NCI-H510A (cell line): ENCODE results near the gene TBC1D14.

Experiments
- DNase-seq: peaks from one replicate; lab custom pipeline; 2025; lab: John Stamatoyannopoulos, UW

The TBC1D14 gene

GRCh38 chr4:7044137-7044930 lies 134.7 kb downstream of the TBC1D14 start:
- no peak for DNase-seq

DNA sequence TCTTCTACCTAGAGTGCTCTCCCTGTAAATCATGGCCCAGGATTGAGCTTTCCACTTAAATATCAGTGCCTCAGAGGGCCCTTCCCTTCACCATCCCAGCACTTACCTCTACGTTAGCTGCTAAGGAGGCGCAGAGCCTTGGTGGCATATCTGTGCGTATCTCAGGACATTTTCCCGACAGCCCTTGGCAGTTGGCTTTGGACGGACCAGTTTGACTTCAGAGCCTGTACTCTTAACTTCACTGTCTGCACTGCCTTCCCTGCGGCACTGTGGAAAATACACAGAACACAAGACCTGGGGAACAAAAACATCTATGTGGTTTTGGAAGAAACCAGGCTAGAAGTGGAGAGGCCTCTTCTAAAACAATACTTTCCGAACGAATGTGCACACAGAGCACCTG lies 135.9 kb downstream of the TBC1D14 start:
- DNase-seq: no peak

DNA sequence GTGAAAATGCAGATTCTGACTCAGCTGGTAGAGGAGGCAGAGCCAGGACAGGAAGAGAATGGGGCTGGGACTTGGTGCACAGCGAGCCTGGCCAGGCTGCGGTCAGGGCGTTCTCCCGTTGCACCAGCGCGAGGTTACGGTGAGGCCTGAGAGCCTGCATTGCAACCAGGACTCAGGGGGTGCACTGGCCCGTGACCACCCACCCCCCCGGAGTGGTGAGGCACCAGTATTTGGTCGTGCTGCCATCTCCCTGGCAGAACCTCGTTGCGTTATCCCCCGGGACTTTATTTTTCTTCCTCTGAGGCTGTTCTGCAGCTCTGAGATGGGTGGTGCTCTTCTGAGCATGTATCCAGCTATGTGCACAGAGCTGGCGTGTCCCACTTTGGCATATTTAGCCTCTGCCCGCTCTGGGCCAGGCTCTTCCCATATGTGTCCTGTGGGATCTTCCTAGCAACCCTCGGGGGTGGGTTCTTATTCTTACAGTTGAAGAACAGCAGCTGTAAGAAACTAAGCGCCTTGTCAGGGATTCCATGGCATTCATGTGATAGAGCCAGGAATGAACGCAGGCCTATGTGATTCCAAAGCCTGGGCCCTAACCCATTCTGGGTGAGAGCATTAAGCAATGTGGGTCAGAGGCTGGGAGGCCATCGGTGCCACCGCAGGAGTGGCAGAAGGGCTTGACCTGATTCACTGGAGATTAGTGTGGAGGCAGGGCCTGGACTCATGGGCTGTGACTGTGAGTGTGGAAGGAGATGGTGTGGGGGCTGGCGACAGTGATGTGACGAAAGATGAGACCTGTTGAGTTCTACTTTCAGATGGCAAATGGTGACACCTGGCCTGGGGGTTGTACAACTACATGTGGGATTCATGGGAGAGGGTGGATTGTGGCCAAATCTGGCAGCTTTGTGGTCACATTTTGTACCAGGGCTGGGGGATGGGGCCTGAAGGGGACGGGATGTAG lies 136.6 kb downstream of the TBC1D14 start:
- DNase-seq: no peak

GRCh38 chr4:7046971-7047370 lies 137.3 kb downstream of the TBC1D14 start:
- no peak for DNase-seq

DNA sequence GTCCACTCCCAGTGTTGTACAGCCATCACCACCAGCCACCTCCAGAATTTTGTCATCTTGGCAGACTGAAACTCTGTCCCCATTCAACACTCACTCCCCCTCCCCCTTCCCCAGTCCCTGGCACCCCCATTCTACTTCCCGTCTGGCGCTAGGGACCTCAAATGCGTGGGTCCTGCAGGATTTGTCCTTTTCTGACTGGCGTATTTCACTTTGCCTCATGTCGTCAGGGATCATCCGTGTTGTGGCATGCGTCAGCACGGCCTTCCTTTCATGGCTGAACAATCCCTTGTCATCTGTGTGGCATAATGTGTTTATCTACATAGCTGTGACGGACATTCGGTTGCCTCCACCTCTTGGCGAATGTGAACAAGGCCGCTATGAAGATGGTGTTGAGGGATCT lies 139.0 kb downstream of the TBC1D14 start:
- DNase-seq: no peak

DNA sequence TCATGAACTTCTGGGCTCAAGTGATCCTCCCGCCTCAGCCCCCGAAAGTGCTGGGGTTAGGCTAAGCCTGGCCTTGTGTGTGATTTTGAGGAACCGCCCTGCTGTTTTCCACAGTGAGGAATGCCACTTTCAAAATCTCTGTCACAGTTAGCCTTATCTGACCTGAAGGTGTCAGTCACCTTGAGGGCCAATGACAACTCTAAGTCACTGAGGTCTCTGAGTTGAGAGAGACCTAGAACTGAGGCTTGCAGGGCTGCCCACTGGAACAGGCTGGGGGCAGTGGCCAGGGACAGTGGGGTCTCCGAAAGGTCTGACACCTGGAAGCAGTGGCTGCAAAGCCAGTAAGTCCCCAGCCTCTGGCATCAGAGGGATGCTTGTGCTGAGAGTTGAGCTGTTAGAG lies 139.7 kb downstream of the TBC1D14 start:
- DNase-seq: no peak

GRCh38 chr4:7049739-7050138 lies 140.1 kb downstream of the TBC1D14 start:
- no peak for DNase-seq

GRCh38 chr4:7050481-7051143 lies 141.0 kb downstream of the TBC1D14 start:
- no peak for DNase-seq

- DNase-seq: no peak
These were observed 141.5 kb downstream of the TBC1D14 start for GRCh38 chr4:7051144-7051495.

DNA sequence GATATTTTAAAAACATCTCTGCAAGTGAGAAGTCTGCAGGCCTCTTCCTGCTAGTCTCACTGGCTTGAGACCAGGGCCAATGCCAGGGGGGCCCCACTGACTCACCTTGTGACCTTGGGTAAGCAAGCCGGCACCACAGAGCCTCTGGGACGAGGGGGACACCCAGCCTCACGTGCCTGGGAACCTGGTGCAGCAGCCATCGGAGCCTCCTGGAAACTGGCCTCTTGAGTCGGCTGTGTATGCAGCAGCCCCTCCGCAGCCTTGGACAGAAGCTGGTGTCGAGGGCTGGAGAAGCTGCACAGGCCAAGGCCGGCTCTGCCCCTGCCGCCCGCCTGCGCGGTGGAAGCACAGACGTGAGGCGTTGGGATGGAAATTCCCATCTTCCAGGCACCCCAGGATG lies 142.3 kb downstream of the TBC1D14 start:
- no peak for DNase-seq

DNA sequence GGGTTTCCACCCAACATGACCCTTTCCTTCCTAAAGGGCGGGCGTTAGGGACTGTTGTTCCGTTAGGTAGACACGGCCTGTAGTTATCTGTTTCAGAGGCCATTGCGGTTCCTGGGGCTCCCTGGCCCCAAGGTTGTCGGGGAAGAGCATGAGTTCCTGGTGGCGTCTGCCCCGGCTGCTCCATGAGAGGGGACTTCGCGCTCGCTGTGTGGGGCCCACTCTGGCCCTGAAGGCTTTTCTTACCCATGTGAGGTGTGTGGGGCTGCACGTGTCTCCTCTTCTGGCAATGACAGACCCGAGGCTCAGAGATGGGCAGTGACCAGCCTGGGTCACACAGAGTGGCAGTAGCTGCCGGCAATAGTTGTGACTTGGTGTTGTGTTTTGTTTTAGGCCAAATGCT lies 142.7 kb downstream of the TBC1D14 start:
- DNase-seq: no peak

GRCh38 chr4:7052923-7053715 lies 143.5 kb downstream of the TBC1D14 start:
- DNase-seq: no peak

DNA sequence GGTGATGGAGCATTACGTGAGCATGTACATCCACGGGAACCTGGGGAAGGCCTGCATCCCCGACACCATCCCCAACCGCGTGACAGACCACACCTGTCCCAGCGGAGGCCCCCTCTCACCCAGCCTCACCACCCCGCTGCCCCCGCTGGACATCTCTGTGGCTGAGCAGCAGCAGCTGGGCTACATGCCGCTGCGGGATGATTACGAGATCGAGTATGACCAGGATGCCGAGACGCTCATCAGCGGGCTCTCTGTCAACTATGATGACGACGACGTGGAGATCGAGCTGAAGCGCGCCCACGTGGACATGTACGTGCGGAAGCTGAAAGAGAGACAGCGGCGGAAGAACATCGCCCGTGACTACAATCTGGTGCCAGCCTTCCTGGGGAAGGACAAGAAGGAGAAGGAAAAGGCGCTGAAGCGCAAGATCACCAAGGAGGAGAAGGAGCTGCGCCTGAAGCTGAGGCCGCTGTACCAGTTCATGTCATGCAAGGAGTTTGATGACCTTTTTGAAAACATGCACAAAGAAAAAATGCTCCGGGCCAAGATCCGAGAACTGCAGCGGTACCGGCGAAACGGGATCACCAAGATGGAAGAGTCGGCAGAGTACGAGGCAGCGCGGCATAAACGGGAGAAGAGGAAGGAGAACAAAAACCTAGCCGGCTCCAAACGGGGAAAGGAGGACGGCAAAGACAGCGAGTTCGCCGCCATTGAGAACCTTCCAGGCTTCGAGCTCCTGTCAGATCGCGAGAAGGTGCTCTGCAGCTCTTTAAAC lies 144.7 kb downstream of the TBC1D14 start:
- no peak for DNase-seq

- DNase-seq: no peak
These were observed 145.7 kb downstream of the TBC1D14 start for GRCh38 chr4:7055111-7055989.

DNA sequence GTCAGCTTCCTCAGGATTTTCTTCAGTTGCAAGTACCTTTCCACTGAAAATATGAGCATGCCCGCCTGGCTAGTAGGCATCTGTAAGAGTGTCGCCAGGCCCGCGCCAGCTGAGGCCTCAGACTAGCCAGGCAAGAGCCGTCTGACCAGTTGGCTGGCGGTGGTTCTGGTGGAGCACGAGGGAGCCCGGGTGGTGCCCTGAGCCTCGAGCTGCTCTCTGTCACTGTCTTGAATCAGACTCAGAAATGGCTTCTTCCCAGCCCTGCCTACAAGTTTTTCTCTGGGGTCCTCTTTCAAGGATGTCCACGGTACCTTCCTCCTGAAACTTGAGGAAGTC lies 146.3 kb downstream of the TBC1D14 start:
- no peak for DNase-seq

DNA sequence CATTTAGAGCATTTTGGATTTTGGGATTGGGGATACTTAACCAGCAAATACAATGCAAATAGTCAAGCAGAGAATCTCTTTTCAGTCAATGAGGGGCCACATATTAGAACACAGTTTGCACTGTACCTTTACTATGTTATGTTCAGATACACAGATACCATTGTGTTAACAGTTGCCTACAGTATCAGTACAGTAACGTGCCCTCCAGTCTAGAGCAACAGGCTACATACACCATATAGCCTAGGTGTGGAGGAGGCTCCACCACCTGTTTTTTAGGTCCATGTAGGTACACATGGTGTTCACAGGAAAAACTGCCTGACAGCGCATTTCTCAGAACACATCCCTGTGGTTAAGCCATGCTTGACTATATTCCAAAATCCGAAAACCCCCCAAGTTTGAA lies 149.2 kb downstream of the TBC1D14 start:
- DNase-seq: no peak

GRCh38 chr4:7059662-7060061 lies 150.0 kb downstream of the TBC1D14 start:
- no peak for DNase-seq

DNA sequence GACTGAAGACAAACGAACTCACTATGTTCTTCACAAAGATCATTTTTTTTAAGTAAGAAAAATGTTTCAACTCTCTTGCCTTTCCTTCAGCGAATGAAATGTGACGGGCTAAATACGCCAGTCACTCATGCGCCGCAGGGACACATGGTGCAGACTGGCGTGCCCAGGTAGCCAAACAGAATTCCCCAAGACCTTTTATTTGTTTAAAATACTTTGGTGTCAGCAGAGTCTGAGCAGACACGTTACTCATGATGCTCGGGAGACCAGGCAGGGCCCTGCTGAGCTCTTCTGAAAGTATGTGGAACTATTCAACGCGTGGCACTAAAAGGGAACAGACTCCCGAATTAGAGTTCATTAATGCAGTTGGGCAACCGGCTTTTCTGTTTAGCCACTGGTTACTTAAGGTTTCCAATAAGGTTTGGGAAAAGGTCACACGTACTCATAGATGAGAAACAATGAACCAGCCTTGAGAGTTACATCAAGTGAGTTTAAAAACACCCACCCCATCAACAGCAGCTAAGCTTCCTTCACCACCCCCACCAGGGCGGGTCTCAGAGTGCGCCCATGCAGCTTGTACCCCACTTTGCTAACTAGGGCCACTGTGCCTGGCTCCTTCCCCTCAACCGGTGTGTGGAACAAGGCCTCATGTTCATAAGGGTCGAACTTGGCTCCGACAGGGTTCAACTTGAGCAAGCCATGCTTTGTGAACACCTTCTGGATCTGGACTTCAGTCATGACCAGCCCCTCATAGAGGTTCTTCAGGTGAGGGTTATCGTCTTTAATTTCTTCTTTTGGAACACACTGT lies 150.9 kb downstream of the TBC1D14 start:
- no peak for DNase-seq

DNA sequence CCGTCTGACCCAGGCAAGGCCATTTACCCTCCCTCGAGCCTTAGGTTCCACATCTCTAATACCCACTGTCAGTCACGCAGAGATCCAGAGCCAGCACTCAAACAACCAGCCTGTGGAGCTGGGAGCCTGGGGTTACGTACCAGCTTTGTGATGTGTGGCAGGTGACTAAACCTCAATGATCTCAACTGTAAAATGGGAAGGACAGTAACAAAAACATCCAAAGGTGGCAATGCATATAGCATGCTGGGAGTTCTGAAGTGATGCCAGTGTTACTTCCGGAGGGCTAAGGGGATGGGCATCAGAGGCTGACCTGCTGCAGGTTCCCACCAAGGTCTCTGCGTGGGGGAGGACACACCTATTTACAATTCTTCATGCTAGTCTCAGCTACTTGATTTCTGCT lies 152.2 kb downstream of the TBC1D14 start:
- no peak for DNase-seq
